ENCODE measurements around the gene MTHFD1L.

MTHFD1L gene

GRCh38 chr6:151128763-151129370 lies 263.4 kb downstream of the MTHFD1L start:
- no peak for DNase-seq

DNA sequence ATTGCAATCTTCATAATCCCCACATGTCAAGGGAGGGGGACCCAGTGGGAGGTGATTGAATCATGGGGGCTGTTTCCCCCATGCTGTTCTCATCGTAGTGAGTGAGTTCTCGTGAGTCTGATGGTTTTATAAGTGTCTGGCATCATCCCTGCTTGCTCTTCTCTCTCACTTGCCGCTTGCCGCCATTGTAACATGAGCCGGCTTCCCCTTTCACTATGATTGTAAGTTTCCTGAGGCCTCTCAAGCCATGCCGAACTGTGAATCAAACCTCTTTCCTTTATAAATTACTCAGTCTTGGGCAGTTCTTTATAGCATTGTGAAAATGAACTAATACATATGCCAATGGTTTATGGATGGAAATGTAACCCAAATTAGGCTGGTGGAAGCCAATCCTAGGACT lies 264.8 kb downstream of the MTHFD1L start:
- no peak for DNase-seq

DNA sequence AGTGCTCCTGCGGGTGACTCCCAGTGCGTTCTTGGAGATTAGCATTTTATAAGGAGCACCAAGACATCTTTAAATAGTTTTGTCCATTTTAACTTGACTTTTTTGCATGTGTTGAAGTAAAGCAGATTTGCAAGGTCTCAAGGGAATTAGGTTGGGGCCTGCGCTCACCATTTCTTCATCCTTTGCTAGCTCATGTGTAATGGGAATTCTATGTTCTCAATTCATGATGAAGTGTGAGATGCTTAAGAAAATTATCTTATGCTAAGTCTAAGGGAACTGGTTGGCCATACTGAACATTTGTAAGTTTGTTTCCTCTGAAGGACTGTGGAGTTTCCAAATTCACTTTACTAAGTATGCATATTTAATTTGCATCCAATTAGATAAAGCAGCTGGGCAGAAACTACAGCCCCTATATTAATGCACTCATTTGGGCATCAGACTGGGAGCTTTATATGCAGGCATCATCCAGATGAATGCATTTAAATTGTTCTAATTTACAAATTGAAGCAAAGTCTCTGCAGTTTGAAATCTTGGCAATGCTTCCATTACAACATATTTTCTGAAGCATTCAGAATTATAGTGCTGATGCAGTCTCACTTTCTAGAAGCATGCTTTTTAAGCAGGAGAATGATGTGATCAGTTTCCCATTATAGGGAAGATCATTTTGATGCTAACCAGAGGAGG lies 266.0 kb downstream of the MTHFD1L start:
- no peak for DNase-seq

DNA sequence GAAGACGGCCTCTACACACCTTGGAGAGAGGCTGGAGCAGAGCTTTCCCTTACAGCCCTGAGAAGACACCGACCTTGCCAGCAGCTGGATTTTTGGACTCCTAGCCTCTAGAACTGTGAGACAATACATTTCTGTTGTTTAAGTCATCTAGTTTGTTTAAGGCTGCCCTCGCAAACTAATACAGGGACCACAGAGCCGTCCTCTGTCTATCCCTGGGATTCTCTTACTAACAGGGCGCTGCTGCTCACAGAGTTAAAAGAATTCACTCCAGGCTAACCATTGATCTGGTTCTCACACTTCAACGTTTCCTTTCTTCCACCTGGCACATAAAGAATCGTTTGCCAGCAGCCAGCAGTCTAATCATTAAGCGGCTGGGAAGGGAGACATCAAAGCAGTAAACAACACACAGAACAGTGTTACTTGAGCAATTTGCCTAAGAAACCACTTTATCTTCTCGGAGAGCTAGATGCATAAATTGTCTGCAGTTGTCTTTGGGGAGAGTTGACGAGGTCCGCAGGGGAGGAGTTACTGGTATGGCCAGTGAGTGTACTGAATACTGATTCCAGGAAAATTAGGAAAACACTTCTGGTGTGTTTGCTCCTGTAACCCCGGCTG lies 270.7 kb downstream of the MTHFD1L start:
- no peak for DNase-seq

DNA sequence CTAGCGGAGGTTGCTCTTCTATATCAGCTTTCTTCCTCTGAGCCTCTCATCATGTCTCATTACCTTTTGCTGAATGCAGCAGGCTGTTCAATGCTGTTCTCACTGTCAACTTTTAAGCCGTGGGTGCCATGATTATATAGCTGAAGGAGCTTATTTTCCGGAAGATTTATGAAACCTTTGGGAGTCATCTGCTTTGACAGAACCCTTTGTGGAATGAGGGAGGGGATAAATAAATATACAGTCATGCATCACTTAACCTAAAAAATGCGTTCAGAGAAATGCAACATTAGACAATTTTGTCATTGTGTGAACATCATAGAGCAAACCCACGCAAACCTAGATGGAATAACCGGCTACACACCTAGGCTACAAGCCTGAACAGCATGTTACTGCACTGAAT lies 272.0 kb downstream of the MTHFD1L start:
- DNase-seq = no peak

GRCh38 chr6:151139524-151139923 lies 274.0 kb downstream of the MTHFD1L start:
- no peak for DNase-seq

DNA sequence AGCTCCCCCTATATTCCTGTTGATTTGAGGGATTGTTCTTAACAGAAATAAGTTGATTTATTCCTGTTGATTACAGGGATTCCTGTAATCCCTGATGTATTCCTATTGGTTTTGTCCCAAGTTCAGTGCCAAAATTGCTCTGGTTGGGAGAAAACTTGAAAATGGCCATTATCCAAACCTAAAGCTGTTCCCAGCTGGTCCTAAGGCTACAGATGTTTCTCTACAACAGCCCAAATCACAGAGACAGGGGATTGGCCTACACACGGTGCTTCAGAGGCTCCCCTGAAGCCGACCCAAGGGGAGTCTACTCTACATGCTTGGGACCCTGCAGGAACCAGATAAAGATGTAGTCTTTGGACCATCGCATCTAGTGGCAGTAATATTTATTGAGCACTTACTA lies 275.3 kb downstream of the MTHFD1L start:
- no peak for DNase-seq

DNA sequence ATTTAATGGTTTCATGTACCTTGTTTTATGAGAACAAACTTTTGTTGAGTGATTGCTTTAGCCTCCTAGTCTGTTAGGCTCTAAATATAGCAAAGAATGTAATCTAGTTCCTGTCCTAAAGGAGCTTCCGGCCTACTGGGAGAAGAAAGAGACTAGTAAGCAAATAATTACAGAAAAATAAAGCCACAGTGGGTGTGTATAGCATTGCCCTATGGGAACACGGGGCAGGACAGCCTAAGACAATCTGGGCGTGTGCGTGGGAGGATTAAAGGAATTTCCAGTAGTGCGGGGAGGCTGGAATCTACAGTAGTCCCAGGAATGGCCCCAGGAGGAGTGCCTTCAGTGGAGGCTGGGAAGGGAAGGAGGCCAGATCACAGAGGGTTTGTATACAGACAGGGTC lies 276.2 kb downstream of the MTHFD1L start:
- no peak for DNase-seq

DNA sequence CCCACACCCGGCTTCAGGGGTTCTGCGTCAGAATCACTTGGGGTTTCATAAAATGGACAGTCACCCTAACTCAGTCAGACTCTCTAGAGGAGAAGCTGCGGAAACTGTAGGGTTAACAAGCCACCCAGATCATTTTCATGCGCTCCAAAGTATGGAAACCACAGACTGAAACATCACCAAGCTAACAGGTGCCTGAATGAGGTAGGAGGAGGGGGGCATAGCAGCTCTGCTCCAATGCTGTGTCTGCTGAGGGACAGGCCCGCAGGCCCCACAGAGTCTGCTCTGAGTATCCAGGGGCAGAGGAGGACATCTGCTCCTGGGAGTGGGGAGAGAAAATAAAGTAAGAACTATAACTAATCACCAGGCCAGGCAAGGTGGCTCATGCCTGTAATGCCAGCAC lies 277.2 kb downstream of the MTHFD1L start:
- DNase-seq = no peak

DNA sequence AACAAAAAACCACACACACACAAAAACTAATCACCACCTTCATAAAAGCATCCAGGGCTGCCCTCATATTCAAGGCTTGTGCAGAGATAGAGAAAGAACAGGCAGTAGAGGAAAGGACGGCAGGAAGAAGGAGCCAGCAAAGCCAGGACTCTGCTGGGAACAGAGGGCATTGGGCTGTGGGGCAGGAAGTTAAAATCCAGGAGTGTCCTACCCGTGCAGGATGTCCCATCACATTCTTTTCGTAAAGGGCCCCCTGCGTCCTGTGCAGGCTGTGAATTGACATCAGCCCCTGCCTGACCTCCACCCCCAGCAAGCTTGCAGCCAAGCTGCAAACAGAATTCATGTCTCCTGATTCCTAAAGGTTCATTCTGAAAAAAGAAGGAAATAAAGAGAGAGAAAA lies 277.8 kb downstream of the MTHFD1L start:
- DNase-seq = no peak

GRCh38 chr6:151143806-151144205 lies 278.3 kb downstream of the MTHFD1L start:
- DNase-seq = no peak

- DNase-seq = no peak
These were observed 281.8 kb downstream of the MTHFD1L start for GRCh38 chr6:151147118-151147832.

- no peak for DNase-seq
These were observed 282.6 kb downstream of the MTHFD1L start for GRCh38 chr6:151148111-151148510.

- no peak for DNase-seq
These were observed 284.3 kb downstream of the MTHFD1L start for GRCh38 chr6:151149793-151150192.
